ENCODE results near the gene SKI. TPM values are rescaled to one million over a fixed set of nuclear protein-coding genes. Genes with fewer than 3 reads are reported as not detected.

SKI gene
- total RNA-seq, 8 experiments from 2014 or later, result 5.0 to 36.8 (median 22.6) TPM

Other genes starting within 250 kb of the SKI start
- gene CFAP74, start 224.5 kb upstream of the SKI start, total RNA-seq, result 1 to 10 TPM in 2 of 8 experiments, under 1 TPM in 5, not detected in 1; 0.22 to 3.7 (median 0.46) TPM
- gene GABRD, start 209.0 kb upstream of the SKI start, total RNA-seq, result 1 to 10 TPM in 2 of 8 experiments, under 1 TPM in 5, not detected in 1; 0.16 to 2.7 (median 0.46) TPM
- gene PRKCZ, start 177.9 kb upstream of the SKI start, total RNA-seq, result 10 to 100 TPM in 5 of 8 experiments, 1 to 10 TPM in 3; 1.1 to 39.0 (median 23.6) TPM
- gene FAAP20, start 33.5 kb upstream of the SKI start, total RNA-seq, result 10 to 100 TPM in 7 of 8 experiments, 1 to 10 TPM in 1; 8.9 to 50.6 (median 25.5) TPM
- 10 to 100 TPM; 13.5 to 28.6 (median 21.8) TPM for gene MORN1, start 163.2 kb downstream of the SKI start, total RNA-seq
- 100 to 1,000 TPM in 2 of 8 experiments, 10 to 100 TPM in 6; 57.8 to 165 (median 86.4) TPM for gene RER1, start 163.5 kb downstream of the SKI start, total RNA-seq
- gene PEX10, start 184.2 kb downstream of the SKI start, total RNA-seq, result 10 to 100 TPM; 11.3 to 27.8 (median 20.9) TPM
- gene PLCH2, start 248.0 kb downstream of the SKI start, total RNA-seq, result 1 to 10 TPM in 7 of 8 experiments, under 1 TPM in 1; 0.51 to 7.4 (median 4.9) TPM